ENCODE results near the gene MALRD1.

GRCh38 chr10:19133992-19134391, 85.4 kb downstream of the MALRD1 start:
- TF ChIP-seq MAX (IDR thresholded peaks at IDR 0.05), result no peak
- no peak for TF ChIP-seq HDAC2 (IDR thresholded peaks at IDR 0.05; ENCODE audit: borderline replicate concordance in 1 of 2, low read depth in 2 of 2, low read length in 2 of 2)
- no peak for TF ChIP-seq CTCF (IDR thresholded peaks at IDR 0.05; ENCODE audit: control extremely low read depth in 1 of 3, insufficient read depth in 1 of 3, low read depth in 1 of 3, low read length in 3 of 3)
- TF ChIP-seq POLR2A (IDR thresholded peaks at IDR 0.05; ENCODE audit: control extremely low read depth in 1 of 2, low read depth in 2 of 2, low read length in 2 of 2), result no peak
- TF ChIP-seq EZH2 (IDR thresholded peaks at IDR 0.05; ENCODE audit: low read depth, low read length, severe bottlenecking), result no peak
- no peak for TF ChIP-seq JUND (IDR thresholded peaks at IDR 0.05; ENCODE audit: low read length)
- no peak for TF ChIP-seq SIX5 (IDR thresholded peaks at IDR 0.05; ENCODE audit: low read depth, low read length)
- no peak for TF ChIP-seq RFX5 (IDR thresholded peaks at IDR 0.05; ENCODE audit: borderline replicate concordance, low read depth, low read length)
